Endothelial cell (in vitro differentiated cells): Measurements from ENCODE around the gene BCAR3. TPM values are rescaled to one million over a fixed set of nuclear protein-coding genes. Genes with fewer than 3 reads are reported as not detected.

Source experiments
- DNase-seq: peaks from one replicate; pipeline ENCODE4 v3.0.0; 2021; ENCODE audit warnings: low spot score
- H3K27ac Mint-ChIP-seq: one replicate; pipeline ENCODE4 v1.8.0; 2021; ENCODE audit warnings: mixed read lengths, inconsistent platforms; ENCODE audit not compliant: unreplicated experiment
- H3K27me3 Mint-ChIP-seq: one replicate; pipeline ENCODE4 v1.8.0; 2021; ENCODE audit warnings: mild to moderate bottlenecking, moderate library complexity, mixed read lengths, inconsistent platforms; ENCODE audit not compliant: unreplicated experiment
- H3K36me3 Mint-ChIP-seq: one replicate; pipeline ENCODE4 v1.8.0; 2021; ENCODE audit warnings: mild to moderate bottlenecking, low read depth, mixed read lengths, inconsistent platforms; ENCODE audit not compliant: unreplicated experiment
- H3K4me1 Mint-ChIP-seq: one replicate; pipeline ENCODE4 v1.8.0; 2021; ENCODE audit warnings: mild to moderate bottlenecking, mixed read lengths, inconsistent platforms; ENCODE audit not compliant: unreplicated experiment
- H3K4me3 Mint-ChIP-seq: one replicate; pipeline ENCODE4 v1.8.0; 2021; ENCODE audit warnings: mild to moderate bottlenecking, mixed read lengths, inconsistent platforms; ENCODE audit not compliant: unreplicated experiment
- H3K9me3 Mint-ChIP-seq: one replicate; pipeline ENCODE4 v1.8.0; 2021; ENCODE audit warnings: mixed read lengths, inconsistent platforms; ENCODE audit not compliant: unreplicated experiment
- total RNA-seq: library from RNA; stranded (reverse); fragmentation: NEBNext Ultra II Directional; extraction: Animal tissue kit (Norgen Biotek cat#: 25700); gene quantifications from one replicate; pipeline ENCODE4 v1.2.1, GENCODE V29; 2021; ENCODE audit not compliant: unreplicated experiment
- TF ChIP-seq, protein P1 (sequence below): fragments of 200-600 bp; sonication (generic); IDR thresholded peaks from one replicate; pipeline ENCODE4 v1.5.0; 2021; ENCODE audit warnings: antibody characterized with exemption; ENCODE audit not compliant: unreplicated experiment

The BCAR3 gene
- total RNA-seq, 1 donor from 2014 or later = 19.9 TPM

DNA sequence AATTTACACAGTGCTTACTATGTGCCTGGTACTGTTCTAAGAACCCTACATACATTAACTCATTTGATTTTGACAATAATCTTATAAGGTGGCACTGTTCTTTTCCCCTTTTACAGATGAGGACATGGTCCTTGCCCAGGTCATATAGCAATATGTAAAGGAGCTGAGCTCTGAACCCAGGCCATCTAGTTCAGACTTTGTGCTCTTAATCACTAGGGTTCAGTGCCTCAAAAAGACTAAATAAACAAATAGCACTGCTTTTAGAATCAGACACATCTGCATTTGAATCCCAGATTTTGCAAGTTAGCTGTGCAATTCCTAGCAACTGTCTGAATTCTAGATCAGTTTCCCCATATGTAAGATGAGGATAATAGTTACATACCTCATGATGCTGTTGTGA, 8.7 kb upstream of the BCAR3 start:
- DNase-seq = no peak
- no peak overlapping the region for H3K4me3 Mint-ChIP-seq
- TF ChIP-seq, protein P1, sequence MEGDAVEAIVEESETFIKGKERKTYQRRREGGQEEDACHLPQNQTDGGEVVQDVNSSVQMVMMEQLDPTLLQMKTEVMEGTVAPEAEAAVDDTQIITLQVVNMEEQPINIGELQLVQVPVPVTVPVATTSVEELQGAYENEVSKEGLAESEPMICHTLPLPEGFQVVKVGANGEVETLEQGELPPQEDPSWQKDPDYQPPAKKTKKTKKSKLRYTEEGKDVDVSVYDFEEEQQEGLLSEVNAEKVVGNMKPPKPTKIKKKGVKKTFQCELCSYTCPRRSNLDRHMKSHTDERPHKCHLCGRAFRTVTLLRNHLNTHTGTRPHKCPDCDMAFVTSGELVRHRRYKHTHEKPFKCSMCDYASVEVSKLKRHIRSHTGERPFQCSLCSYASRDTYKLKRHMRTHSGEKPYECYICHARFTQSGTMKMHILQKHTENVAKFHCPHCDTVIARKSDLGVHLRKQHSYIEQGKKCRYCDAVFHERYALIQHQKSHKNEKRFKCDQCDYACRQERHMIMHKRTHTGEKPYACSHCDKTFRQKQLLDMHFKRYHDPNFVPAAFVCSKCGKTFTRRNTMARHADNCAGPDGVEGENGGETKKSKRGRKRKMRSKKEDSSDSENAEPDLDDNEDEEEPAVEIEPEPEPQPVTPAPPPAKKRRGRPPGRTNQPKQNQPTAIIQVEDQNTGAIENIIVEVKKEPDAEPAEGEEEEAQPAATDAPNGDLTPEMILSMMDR = no peak
- H3K36me3 Mint-ChIP-seq = no peaks in the 10 kb centered on the region
- H3K27me3 Mint-ChIP-seq = peaks cover 1% of the 10 kb centered on the region
- H3K9me3 Mint-ChIP-seq = no peaks in the 10 kb centered on the region
- H3K4me1 Mint-ChIP-seq = peaks cover 11% of the 10 kb centered on the region
- no peak overlapping the region for H3K27ac Mint-ChIP-seq

DNA sequence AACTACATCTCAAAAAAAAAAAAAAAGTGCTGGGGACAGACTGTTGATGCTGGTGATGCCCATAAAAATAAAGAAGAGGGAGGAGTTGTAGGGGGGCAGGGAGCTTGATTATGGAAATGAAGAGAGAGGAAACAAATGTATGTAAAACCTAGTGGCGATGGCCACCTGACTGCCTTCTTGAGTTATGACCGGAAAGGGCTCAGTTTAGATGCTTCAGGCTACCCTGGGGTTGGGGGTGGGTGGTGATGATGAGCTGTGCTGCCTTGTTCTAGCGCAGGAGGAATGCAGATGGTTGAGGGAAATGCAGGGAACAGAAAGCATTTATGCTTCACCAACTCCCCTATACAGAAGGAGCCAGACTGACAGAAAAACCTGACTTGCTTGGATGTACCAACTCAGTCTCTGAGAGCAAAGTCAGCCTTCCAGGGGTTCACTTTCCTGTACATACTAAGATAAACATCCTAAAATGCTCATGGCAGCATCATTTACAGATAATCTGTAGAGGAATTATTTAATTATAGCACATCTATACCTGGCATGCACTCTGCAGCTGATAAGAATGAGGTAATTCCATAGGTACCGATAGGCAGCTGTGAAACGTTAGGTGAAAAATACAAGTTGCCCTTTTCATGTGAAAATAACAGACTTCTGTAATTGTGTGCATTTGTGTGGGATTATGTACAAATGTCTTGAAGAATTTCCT, 8.0 kb upstream of the BCAR3 start:
- no peaks in the 10 kb centered on the region for H3K9me3 Mint-ChIP-seq
- peaks cover 11% of the 10 kb centered on the region for H3K4me1 Mint-ChIP-seq
- no peak overlapping the region for H3K27ac Mint-ChIP-seq
- H3K27me3 Mint-ChIP-seq = peaks cover 1% of the 10 kb centered on the region
- no peak overlapping the region for H3K4me3 Mint-ChIP-seq
- TF ChIP-seq, protein P1 = no peak
- no peaks in the 10 kb centered on the region for H3K36me3 Mint-ChIP-seq
- no peak for DNase-seq

DNA sequence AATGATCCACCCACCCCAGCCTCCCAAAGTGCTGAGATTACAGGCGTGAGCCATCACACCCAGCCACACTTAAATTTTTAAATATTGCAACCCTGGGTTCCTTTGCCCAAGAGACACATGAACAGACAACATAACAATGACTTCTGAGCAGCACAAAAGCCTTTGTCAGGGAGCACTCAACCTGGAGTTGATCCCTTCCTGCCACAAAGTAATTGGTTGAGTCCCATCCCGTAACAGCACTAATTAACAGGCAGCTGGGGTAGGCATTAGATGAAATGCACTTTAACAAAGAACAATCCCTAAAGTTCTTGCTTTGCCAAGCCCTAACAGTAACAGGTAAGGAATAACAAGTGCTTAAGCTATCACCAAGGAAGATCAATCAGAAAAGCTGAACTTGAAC, 5.9 kb upstream of the BCAR3 start:
- peaks cover 3% of the 10 kb centered on the region for H3K27me3 Mint-ChIP-seq
- no peak for DNase-seq
- no peaks in the 10 kb centered on the region for H3K9me3 Mint-ChIP-seq
- no peaks in the 10 kb centered on the region for H3K36me3 Mint-ChIP-seq
- H3K4me3 Mint-ChIP-seq = no peak overlapping the region
- TF ChIP-seq, protein P1 = no peak
- no peak overlapping the region for H3K27ac Mint-ChIP-seq
- peaks cover 11% of the 10 kb centered on the region for H3K4me1 Mint-ChIP-seq

DNA sequence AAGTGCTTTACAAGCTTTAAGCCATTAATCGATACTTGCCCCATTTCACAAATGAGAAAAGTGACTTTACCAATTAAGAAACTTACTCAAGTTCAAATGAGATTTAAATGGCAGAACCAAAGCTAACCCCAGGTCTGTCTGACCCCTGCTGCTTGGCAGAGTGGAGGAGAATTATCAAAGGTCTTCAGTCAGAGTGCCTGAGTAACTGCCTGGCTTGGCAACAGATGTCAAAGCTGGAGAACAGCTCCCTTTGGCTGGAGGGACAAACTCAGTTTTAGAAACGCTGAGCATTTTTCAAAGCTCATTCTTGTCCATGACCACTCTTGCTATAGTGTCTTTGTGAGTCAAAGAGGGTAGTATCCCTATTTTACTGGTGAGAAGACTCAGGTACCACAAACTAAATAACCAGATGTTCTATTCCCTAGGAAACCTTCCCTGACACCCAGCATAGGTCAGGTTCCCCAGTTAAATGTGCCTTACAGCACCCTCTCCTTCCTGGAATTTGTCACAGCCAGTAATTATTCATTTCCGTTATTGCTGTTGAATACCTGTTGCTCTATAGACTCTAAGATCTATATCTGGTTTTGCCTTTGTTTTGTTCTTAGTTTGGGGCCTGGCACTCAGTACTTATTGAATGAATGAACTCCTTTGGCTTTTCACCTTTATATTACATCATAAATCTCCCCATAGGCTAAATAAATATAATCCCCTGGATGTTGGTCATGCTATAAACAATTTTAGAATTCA, 5.0 kb upstream of the BCAR3 start:
- Mint-ChIP-seq H3K27ac (no peak overlapping the region), H3K4me3 (no peak overlapping the region), H3K36me3 (no peaks in the 10 kb centered on the region), H3K4me1 (peaks cover 11% of the 10 kb centered on the region), H3K9me3 (no peaks in the 10 kb centered on the region), H3K27me3 (peaks cover 7% of the 10 kb centered on the region)
- no peak for DNase-seq
- TF ChIP-seq, protein P1 = no peak

DNA sequence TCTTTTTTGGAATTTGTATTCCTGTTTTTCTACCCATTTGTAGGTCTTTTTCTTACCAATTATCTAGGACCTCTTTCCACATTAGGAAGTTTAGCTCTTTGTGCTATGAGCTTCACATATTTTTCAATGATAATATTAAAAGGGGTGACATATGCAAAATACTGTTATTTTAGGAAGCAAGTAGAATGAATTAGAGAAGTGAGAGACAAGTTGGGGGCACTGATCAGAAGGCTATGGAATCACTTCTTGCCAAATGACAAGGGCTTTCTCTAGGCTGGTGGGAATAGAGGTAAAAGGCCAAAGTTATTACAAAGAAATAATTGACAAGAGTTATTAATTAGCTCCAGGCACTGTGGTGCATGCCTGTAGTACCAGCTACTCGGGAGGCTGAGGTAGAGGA, 4.3 kb upstream of the BCAR3 start:
- Mint-ChIP-seq H3K36me3 (no peaks in the 10 kb centered on the region), H3K27me3 (peaks cover 7% of the 10 kb centered on the region), H3K4me3 (no peak overlapping the region), H3K27ac (no peak overlapping the region), H3K9me3 (no peaks in the 10 kb centered on the region), H3K4me1 (peaks cover 11% of the 10 kb centered on the region)
- DNase-seq = no peak
- TF ChIP-seq, protein P1 = no peak
